ENCODE measurements around the gene PRICKLE1.

PRICKLE1 gene

DNA sequence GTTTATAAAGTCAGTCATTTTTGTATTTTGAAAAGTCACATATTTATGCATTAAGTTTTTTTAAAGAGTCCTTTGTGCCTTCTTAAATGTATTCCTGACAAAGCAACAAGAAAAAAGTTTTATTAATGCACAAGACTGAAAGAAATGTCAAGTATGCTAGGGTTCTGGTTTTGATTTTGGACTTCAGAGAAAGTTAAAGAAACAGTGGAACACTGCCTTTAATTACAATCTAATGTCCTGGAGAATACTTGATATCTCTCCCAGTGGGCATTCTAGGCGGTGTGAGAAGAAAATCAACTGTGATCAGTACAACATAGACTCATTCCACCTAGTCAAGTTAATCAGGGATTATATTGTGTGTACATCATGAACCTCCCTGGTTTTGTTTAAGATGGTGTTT is 49.9 kb downstream of the PRICKLE1 start:
- Histone ChIP-seq H3K27me3 (no peaks in the 10 kb centered on the region), H3K4me3 (ENCODE audit: low read depth in 1 of 2, low read length in 1 of 2) (no peak overlapping the region), H3K4me1 (ENCODE audit: control insufficient read depth in 1 of 2, insufficient read depth in 1 of 2, low read depth in 1 of 2, low read length in 1 of 2) (no peaks in the 10 kb centered on the region), H3K36me3 (no peaks in the 10 kb centered on the region), H3K9me3 (no peaks in the 10 kb centered on the region), H3K27ac (no peak overlapping the region)
- no peak for TF ChIP-seq CTCF (IDR thresholded peaks at IDR 0.05)

GRCh38 chr12:42538203-42538602 is 51.3 kb downstream of the PRICKLE1 start:
- Histone ChIP-seq H3K27me3 (no peaks in the 10 kb centered on the region), H3K4me1 (ENCODE audit: control insufficient read depth in 1 of 2, insufficient read depth in 1 of 2, low read depth in 1 of 2, low read length in 1 of 2) (no peaks in the 10 kb centered on the region), H3K4me3 (ENCODE audit: low read depth in 1 of 2, low read length in 1 of 2) (no peak overlapping the region), H3K27ac (no peak overlapping the region), H3K36me3 (no peaks in the 10 kb centered on the region), H3K9me3 (no peaks in the 10 kb centered on the region)
- no peak for TF ChIP-seq CTCF (IDR thresholded peaks at IDR 0.05)

- no peak overlapping the region for H3K4me3 ChIP-seq (ENCODE audit: low read depth in 1 of 2, low read length in 1 of 2)
- TF ChIP-seq CTCF (IDR thresholded peaks at IDR 0.05) = no peak
- no peaks in the 10 kb centered on the region for H3K9me3 ChIP-seq
- no peaks in the 10 kb centered on the region for H3K4me1 ChIP-seq (ENCODE audit: control insufficient read depth in 1 of 2, insufficient read depth in 1 of 2, low read depth in 1 of 2, low read length in 1 of 2)
- no peaks in the 10 kb centered on the region for H3K36me3 ChIP-seq
- no peak overlapping the region for H3K27ac ChIP-seq
- no peaks in the 10 kb centered on the region for H3K27me3 ChIP-seq
Observed at GRCh38 chr12:42534184-42534838, 55.2 kb downstream of the PRICKLE1 start.

DNA sequence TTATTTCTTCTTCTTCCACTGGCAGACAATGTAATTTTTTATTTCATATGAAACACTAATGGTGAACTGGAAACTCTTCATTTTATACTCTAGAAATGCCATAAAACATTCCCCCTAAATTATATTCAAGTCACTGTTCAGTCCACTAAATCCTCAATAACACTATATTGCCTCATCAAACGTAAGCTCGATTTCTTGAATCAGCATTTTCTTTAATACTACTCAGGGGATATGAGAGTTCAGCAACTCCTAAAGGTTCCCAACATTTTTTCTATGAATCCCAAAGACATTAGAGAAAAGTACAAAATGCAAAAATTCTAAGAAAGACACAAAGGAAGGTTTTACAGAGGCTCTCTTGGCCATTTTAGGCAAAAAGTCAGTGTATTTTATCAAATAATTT is 59.3 kb downstream of the PRICKLE1 start:
- Histone ChIP-seq H3K4me3 (ENCODE audit: low read depth in 1 of 2, low read length in 1 of 2) (no peak overlapping the region), H3K9me3 (no peaks in the 10 kb centered on the region), H3K36me3 (no peaks in the 10 kb centered on the region), H3K4me1 (ENCODE audit: control insufficient read depth in 1 of 2, insufficient read depth in 1 of 2, low read depth in 1 of 2, low read length in 1 of 2) (no peaks in the 10 kb centered on the region), H3K27ac (no peak overlapping the region), H3K27me3 (no peaks in the 10 kb centered on the region)
- TF ChIP-seq CTCF (IDR thresholded peaks at IDR 0.05) = no peak

GRCh38 chr12:42525444-42525843 is 64.1 kb downstream of the PRICKLE1 start:
- TF ChIP-seq CTCF (IDR thresholded peaks at IDR 0.05) = no peak
- no peak overlapping the region for H3K4me3 ChIP-seq (ENCODE audit: low read depth in 1 of 2, low read length in 1 of 2)
- no peak overlapping the region for H3K27ac ChIP-seq

More at GRCh38 chr12:42525444-42525843, 64.1 kb downstream of the PRICKLE1 start:
- Histone ChIP-seq H3K36me3 (no peaks in the 10 kb centered on the region), H3K27me3 (no peaks in the 10 kb centered on the region), H3K4me1 (ENCODE audit: control insufficient read depth in 1 of 2, insufficient read depth in 1 of 2, low read depth in 1 of 2, low read length in 1 of 2) (no peaks in the 10 kb centered on the region), H3K9me3 (no peaks in the 10 kb centered on the region)
